Measurements from ENCODE around the gene TSC2. TPM values are rescaled to one million over a fixed set of nuclear protein-coding genes. Genes with fewer than 3 reads are reported as not detected.
A peak's percentile ranks its signal among the peaks of the same experiment; 100 is the strongest.
"Not testable (repeated sequence)": the region's sequence is repeated elsewhere in the genome, so short reads cannot be mapped to it uniquely, and the experiment has no call there.

The TSC2 gene
- total RNA-seq, 1 experiment from 2014 or later: 47.7 TPM

- DNase-seq (ENCODE audit: low spot score): peak; percentile 39
These were observed 37.9 kb downstream of the TSC2 start for GRCh38 chr16:2085669-2086068.

- DNase-seq (ENCODE audit: low spot score): no peak
These were observed 38.4 kb downstream of the TSC2 start for GRCh38 chr16:2086106-2086742.

GRCh38 chr16:2086812-2087747 lies 39.3 kb downstream of the TSC2 start:
- DNase-seq (ENCODE audit: low spot score): no peak

DNA sequence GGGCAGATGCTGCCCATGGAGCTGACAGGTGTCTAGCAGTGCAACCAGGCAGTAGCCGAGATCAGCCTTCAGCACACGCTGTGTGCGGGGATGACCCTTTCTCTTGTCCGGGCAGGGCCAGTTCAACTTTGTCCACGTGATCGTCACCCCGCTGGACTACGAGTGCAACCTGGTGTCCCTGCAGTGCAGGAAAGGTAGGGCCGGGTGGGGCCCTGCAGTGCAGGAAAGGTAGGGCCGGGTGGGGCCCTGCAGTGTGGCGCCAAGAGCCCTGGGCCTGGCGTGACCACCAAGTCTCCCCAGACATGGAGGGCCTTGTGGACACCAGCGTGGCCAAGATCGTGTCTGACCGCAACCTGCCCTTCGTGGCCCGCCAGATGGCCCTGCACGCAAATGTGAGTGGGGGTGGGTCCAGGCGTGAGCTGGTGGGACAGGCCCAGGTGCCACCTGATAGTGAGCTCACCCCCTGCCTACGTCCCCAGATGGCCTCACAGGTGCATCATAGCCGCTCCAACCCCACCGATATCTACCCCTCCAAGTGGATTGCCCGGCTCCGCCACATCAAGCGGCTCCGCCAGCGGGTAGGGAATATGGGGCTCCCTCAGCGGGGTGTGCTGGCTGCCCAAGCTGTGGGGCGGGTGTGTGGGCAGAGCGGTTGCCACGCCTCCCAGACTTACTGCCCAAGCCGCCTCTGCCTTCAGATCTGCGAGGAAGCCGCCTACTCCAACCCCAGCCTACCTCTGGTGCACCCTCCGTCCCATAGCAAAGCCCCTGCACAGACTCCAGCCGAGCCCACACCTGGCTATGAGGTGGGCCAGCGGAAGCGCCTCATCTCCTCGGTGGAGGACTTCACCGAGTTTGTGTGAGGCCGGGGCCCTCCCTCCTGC lies 40.2 kb downstream of the TSC2 start:
- DNase-seq (ENCODE audit: low spot score): no peak

- DNase-seq (ENCODE audit: low spot score): no peak
These were observed 41.1 kb downstream of the TSC2 start for GRCh38 chr16:2088759-2089358.

DNA sequence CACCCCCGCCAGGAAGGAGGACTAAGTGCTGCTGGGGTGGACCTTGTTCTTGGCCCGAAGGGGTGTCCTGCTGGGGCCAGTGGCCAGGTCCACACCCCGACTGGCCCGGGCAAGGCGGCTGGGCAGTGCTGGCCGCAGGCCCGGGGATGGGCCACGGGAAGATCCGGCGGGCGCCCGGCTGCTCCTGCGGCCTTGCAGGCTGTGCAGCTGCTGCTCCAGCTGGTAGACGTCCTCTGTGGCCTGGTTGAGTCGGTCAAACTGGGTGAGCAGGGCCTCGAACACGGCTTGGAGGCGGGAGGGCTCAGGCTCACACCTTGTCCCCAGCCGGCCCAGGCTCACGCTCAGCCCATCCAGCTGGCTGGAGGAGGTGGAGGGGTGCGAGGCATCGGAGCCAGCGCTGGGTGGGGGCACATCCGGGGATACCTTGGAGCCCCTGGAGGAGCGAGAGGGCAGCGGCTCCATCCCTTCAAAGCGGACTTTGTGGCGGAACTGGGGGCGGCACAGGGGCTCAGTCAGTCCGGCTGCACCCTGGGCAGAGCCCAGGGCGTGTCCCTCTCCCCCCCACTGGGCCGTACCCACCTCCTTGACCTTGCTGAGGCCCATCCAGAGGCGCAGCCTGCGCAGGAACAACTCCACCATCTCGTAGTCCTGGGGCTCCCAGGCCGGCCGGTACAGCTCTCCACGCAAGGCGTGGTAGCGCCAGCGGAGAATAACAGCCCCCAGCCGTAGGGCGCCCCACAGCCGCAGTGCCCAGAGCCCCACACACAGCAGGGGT lies 42.1 kb downstream of the TSC2 start:
- no peak for DNase-seq (ENCODE audit: low spot score)

DNA sequence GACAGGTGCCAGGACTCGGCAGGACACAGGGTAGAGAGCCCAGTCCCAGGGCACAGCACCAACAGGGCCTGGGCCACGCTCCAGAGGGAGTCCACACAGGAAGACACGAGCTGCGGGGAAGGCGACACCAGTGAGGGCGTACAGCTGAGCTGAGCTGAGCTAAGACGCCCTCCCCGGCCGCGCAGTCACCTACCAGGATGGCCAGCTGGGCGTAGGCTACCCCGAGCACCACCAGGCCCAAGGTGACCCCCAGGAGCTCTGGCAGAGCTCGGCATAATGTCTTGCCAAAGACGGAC lies 42.6 kb downstream of the TSC2 start:
- no peak for DNase-seq (ENCODE audit: low spot score)

GRCh38 chr16:2090777-2091546 lies 43.2 kb downstream of the TSC2 start:
- DNase-seq (ENCODE audit: low spot score): no peak

DNA sequence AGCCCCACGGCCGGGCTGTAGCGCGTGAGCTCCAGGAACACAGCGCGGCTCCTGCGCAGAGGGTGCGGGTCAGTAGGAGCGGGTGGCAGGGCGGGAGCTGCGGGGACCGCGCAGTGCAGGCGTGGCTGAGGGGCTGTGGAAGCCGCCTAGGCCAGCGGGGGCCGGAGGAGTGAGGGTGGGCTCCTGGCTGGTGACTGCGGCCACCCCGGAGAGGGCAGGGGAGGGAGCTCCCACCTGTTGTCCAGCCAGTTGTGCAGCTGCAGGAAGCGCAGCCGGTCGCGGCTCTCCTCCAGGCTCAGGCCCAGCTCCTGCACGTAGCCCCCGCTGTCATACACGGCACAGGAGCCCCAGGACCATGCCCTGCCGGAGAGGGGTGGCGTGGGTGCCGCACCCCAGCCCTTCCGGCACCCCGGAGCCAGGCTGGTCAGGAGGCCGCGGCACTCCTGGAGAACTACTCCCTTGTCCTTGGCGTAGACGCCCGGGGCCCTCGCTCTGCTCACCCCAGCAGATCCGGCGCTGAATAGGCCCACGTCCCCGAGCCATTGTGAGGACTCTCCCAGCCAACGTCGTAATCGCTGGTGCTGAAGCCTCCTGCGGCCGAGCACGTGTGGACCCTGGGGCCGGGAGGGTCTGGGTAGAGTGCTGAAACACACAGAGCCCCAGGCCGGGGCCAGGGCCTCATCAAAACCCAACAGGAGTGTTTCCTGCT lies 43.9 kb downstream of the TSC2 start:
- DNase-seq (ENCODE audit: low spot score): no peak

DNA sequence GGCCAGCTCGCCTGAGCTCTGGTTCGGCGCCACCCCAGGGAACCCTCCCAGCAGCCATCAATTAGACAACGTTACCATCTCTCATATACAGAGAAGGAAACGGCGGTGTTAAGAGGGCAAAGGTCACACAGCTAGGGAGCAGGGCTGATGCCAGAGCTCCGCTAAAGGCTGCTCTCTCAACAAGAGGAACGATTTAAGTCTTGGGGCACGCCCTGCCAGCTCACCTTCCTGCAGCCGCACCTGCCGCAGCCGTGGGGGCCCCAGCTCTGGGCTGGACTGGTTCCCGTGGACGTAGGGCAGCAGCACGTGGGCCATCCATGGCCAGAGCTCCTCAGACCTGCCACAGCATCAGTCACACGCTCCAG lies 44.5 kb downstream of the TSC2 start:
- DNase-seq (ENCODE audit: low spot score): no peak

DNA sequence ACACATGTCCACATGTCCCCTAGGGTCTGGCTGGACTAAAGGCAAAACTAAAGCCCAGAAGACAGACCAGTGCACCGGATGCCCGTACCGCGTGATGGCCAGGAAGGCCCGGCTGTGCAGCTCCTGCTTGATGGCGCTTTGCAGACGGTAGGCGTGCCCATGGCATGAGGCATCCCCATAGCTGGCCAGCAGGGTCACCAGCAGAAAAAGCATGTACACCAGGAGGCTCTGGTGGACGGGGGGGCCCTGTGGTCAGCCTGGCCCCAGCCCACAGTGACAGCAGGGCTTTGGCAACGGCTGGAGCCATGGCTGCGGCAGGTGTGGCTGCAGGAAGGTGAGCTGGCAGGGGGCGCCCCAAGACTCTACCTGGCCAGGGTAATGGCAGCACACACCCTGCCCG lies 45.1 kb downstream of the TSC2 start:
- DNase-seq (ENCODE audit: low spot score): no peak

GRCh38 chr16:2093793-2094192 lies 46.0 kb downstream of the TSC2 start:
- DNase-seq (ENCODE audit: low spot score): no peak

GRCh38 chr16:2095315-2095853 lies 47.6 kb downstream of the TSC2 start:
- DNase-seq (ENCODE audit: low spot score): peak; percentile 81

- DNase-seq (ENCODE audit: low spot score): no peak
These were observed 48.3 kb downstream of the TSC2 start for GRCh38 chr16:2095918-2096582.

DNA sequence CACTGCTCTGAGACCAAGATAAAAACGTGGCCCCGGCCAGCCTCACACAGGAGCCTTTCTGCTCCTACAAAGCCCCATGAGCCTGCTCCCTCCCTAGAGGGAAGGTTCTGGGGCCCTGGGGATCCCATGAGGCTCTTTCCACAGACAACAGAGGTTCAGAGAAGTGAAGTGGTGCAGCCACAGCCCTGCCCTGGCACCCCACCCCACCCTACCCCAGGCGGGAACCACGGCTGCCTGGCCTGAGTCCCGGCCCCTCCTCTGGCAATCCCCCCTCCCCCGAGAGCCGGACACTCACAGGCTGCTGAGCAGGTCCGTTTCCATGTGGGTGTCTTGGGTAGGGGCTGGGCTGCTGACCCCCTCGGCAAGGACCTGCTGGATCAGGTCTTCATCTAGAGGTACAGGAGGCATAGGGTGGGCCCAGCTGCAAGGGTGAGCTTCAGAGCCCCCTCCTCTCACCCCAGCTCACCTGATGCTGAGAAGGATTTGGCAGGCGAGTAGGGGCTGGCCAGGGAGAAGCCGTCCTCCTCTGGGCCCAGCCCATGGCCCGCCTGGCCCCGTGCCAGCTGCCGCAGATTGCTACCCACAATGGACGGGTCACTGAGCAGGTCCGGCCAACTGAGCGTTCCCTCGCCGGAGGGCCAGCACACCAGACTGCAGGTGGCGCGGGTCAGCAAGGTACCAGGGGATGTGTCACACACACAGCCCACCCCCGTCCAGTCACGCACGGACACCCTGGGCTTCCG lies 49.2 kb downstream of the TSC2 start:
- no peak for DNase-seq (ENCODE audit: low spot score)

GRCh38 chr16:2097689-2098088 lies 49.9 kb downstream of the TSC2 start:
- not testable (repeated sequence) for DNase-seq (ENCODE audit: low spot score)

DNA sequence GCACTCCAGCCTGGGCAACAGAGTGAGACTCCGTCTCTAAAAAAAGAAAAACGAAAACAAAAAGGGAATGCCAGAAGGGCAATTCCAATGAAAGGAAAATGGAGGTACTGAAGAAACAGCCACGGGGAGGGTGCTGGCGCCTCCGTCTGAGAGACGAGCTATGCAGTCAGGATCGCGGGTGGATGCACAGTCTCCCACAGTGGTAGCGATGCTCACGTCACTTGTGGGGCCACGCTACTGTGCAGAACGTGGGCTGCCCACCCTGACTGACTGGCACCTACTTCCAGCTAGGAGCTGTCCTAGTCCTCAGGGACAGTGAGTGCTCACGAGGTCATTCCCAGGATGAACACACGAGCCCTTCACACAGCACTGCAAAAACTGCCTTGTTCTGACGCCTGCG lies 53.8 kb downstream of the TSC2 start:
- DNase-seq (ENCODE audit: low spot score): not testable (repeated sequence)

DNA sequence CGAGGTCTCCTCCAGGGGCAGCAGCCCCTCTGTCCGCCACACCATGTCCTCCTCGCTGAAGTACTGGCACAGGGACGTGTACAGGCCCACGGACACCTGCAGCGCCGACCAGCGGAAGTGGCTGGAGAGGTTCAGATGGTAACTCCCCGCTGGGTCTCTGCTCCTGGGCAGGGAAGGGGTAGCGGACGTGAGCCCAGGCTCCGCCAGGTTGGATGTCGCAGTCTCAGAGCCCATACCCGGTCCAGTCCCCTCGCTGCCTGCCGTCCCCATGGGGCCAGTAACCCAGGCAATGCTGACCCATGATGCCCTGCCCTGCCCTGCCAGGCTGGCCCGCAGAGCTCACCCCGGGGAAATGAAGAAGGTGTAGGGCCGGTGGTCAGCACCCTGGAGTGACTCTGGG lies 54.7 kb downstream of the TSC2 start:
- no peak for DNase-seq (ENCODE audit: low spot score)

All from A172 (cell line).